ENCODE measurements around the gene ITGB8. TPM values are rescaled to one million over a fixed set of nuclear protein-coding genes. Genes with fewer than 3 reads are reported as not detected.

The ITGB8 gene
- 12.5 TPM for total RNA-seq

GRCh38 chr7:20330239-20330927, at the start of gene ITGB8:
Gene ITGB8 (plus strand): TSS chr7:20330900. CDS start chr7:20331807, 907 bp downstream.
- peak within 1 kb of the TSS; percentile 74 to 80 (median 79) for H3K4me3 ChIP-seq (ENCODE audit: low read length in 3 of 3)
- no peaks in the 10 kb centered on the region for H3K36me3 ChIP-seq (ENCODE audit: control insufficient read depth in 3 of 3, insufficient read depth in 3 of 3, low read length in 3 of 3)
- no peaks in the 10 kb centered on the region for H3K9me3 ChIP-seq (ENCODE audit: control insufficient read depth in 3 of 3, low read length in 3 of 3)
- peak within 1 kb of the TSS; percentile 63 to 79 (median 64) for H3K9ac ChIP-seq (ENCODE audit: low read depth in 1 of 3, low read length in 3 of 3)
- peaks cover 7 to 16% (median 13%) of the 10 kb centered on the region in 3 donors for H3K27me3 ChIP-seq (ENCODE audit: control insufficient read depth in 3 of 3, insufficient read depth in 3 of 3, low read length in 3 of 3)
- peaks cover 7 to 27% (median 20%) of the 10 kb centered on the region in 3 donors for H3K4me1 ChIP-seq (ENCODE audit: control insufficient read depth in 3 of 3, insufficient read depth in 3 of 3, low read length in 3 of 3)
- H3K27ac ChIP-seq (ENCODE audit: low read depth, low read length), result peak within 1 kb of the TSS; percentile 52

- no peaks in the 10 kb centered on the region for H3K9me3 ChIP-seq (ENCODE audit: control insufficient read depth in 3 of 3, low read length in 3 of 3)
- H3K36me3 ChIP-seq (ENCODE audit: control insufficient read depth in 3 of 3, insufficient read depth in 3 of 3, low read length in 3 of 3), result no peaks in the 10 kb centered on the region
- H3K4me1 ChIP-seq (ENCODE audit: control insufficient read depth in 3 of 3, insufficient read depth in 3 of 3, low read length in 3 of 3), result no peaks in the 10 kb centered on the region
- no peak overlapping the region for H3K27ac ChIP-seq (ENCODE audit: low read depth, low read length)
- no peak overlapping the region for H3K4me3 ChIP-seq (ENCODE audit: low read length in 3 of 3)
- H3K9ac ChIP-seq (ENCODE audit: low read depth in 1 of 3, low read length in 3 of 3), result no peak overlapping the region
- no peaks in the 10 kb centered on the region for H3K27me3 ChIP-seq (ENCODE audit: control insufficient read depth in 3 of 3, insufficient read depth in 3 of 3, low read length in 3 of 3)
Observed at GRCh38 chr7:20282959-20283358, 47.7 kb upstream of the ITGB8 start.

- Histone ChIP-seq H3K9ac (ENCODE audit: low read depth in 1 of 3, low read length in 3 of 3) (no peak overlapping the region), H3K4me1 (ENCODE audit: control insufficient read depth in 3 of 3, insufficient read depth in 3 of 3, low read length in 3 of 3) (no peaks in the 10 kb centered on the region), H3K9me3 (ENCODE audit: control insufficient read depth in 3 of 3, low read length in 3 of 3) (no peaks in the 10 kb centered on the region), H3K36me3 (ENCODE audit: control insufficient read depth in 3 of 3, insufficient read depth in 3 of 3, low read length in 3 of 3) (no peaks in the 10 kb centered on the region), H3K27me3 (ENCODE audit: control insufficient read depth in 3 of 3, insufficient read depth in 3 of 3, low read length in 3 of 3) (no peaks in the 10 kb centered on the region), H3K4me3 (ENCODE audit: low read length in 3 of 3) (no peak overlapping the region), H3K27ac (ENCODE audit: low read depth, low read length) (no peak overlapping the region)
Observed at GRCh38 chr7:20283385-20283784, 47.3 kb upstream of the ITGB8 start.

GRCh38 chr7:20284003-20284770, 46.5 kb upstream of the ITGB8 start:
- no peaks in the 10 kb centered on the region for H3K36me3 ChIP-seq (ENCODE audit: control insufficient read depth in 3 of 3, insufficient read depth in 3 of 3, low read length in 3 of 3)
- no peaks in the 10 kb centered on the region for H3K4me1 ChIP-seq (ENCODE audit: control insufficient read depth in 3 of 3, insufficient read depth in 3 of 3, low read length in 3 of 3)
- no peaks in the 10 kb centered on the region for H3K27me3 ChIP-seq (ENCODE audit: control insufficient read depth in 3 of 3, insufficient read depth in 3 of 3, low read length in 3 of 3)
- no peak overlapping the region for H3K27ac ChIP-seq (ENCODE audit: low read depth, low read length)
- H3K9me3 ChIP-seq (ENCODE audit: control insufficient read depth in 3 of 3, low read length in 3 of 3), result no peaks in the 10 kb centered on the region
- no peak overlapping the region for H3K9ac ChIP-seq (ENCODE audit: low read depth in 1 of 3, low read length in 3 of 3)
- H3K4me3 ChIP-seq (ENCODE audit: low read length in 3 of 3), result no peak overlapping the region

- Histone ChIP-seq H3K27me3 (ENCODE audit: control insufficient read depth in 3 of 3, insufficient read depth in 3 of 3, low read length in 3 of 3) (no peaks in the 10 kb centered on the region), H3K36me3 (ENCODE audit: control insufficient read depth in 3 of 3, insufficient read depth in 3 of 3, low read length in 3 of 3) (no peaks in the 10 kb centered on the region), H3K4me3 (ENCODE audit: low read length in 3 of 3) (no peak overlapping the region), H3K9me3 (ENCODE audit: control insufficient read depth in 3 of 3, low read length in 3 of 3) (no peaks in the 10 kb centered on the region), H3K27ac (ENCODE audit: low read depth, low read length) (no peak overlapping the region), H3K4me1 (ENCODE audit: control insufficient read depth in 3 of 3, insufficient read depth in 3 of 3, low read length in 3 of 3) (no peaks in the 10 kb centered on the region), H3K9ac (ENCODE audit: low read depth in 1 of 3, low read length in 3 of 3) (no peak overlapping the region)
Observed at GRCh38 chr7:20284771-20285143, 45.9 kb upstream of the ITGB8 start.

- Histone ChIP-seq H3K9me3 (ENCODE audit: control insufficient read depth in 3 of 3, low read length in 3 of 3) (no peaks in the 10 kb centered on the region), H3K9ac (ENCODE audit: low read depth in 1 of 3, low read length in 3 of 3) (no peak overlapping the region), H3K27ac (ENCODE audit: low read depth, low read length) (no peak overlapping the region), H3K27me3 (ENCODE audit: control insufficient read depth in 3 of 3, insufficient read depth in 3 of 3, low read length in 3 of 3) (no peaks in the 10 kb centered on the region), H3K36me3 (ENCODE audit: control insufficient read depth in 3 of 3, insufficient read depth in 3 of 3, low read length in 3 of 3) (no peaks in the 10 kb centered on the region), H3K4me1 (ENCODE audit: control insufficient read depth in 3 of 3, insufficient read depth in 3 of 3, low read length in 3 of 3) (no peaks in the 10 kb centered on the region), H3K4me3 (ENCODE audit: low read length in 3 of 3) (no peak overlapping the region)
Observed at GRCh38 chr7:20287317-20287716, 43.4 kb upstream of the ITGB8 start.

GRCh38 chr7:20288036-20288435, 42.7 kb upstream of the ITGB8 start:
- Histone ChIP-seq H3K36me3 (ENCODE audit: control insufficient read depth in 3 of 3, insufficient read depth in 3 of 3, low read length in 3 of 3) (no peaks in the 10 kb centered on the region), H3K9ac (ENCODE audit: low read depth in 1 of 3, low read length in 3 of 3) (no peak overlapping the region), H3K27me3 (ENCODE audit: control insufficient read depth in 3 of 3, insufficient read depth in 3 of 3, low read length in 3 of 3) (no peaks in the 10 kb centered on the region), H3K4me1 (ENCODE audit: control insufficient read depth in 3 of 3, insufficient read depth in 3 of 3, low read length in 3 of 3) (no peaks in the 10 kb centered on the region), H3K9me3 (ENCODE audit: control insufficient read depth in 3 of 3, low read length in 3 of 3) (no peaks in the 10 kb centered on the region), H3K4me3 (ENCODE audit: low read length in 3 of 3) (no peak overlapping the region), H3K27ac (ENCODE audit: low read depth, low read length) (no peak overlapping the region)

GRCh38 chr7:20290505-20291111, 40.1 kb upstream of the ITGB8 start:
- H3K4me3 ChIP-seq (ENCODE audit: low read length in 3 of 3), result no peak overlapping the region
- H3K9ac ChIP-seq (ENCODE audit: low read depth in 1 of 3, low read length in 3 of 3), result no peak overlapping the region
- no peaks in the 10 kb centered on the region for H3K36me3 ChIP-seq (ENCODE audit: control insufficient read depth in 3 of 3, insufficient read depth in 3 of 3, low read length in 3 of 3)
- H3K4me1 ChIP-seq (ENCODE audit: control insufficient read depth in 3 of 3, insufficient read depth in 3 of 3, low read length in 3 of 3), result no peaks in the 10 kb centered on the region
- H3K9me3 ChIP-seq (ENCODE audit: control insufficient read depth in 3 of 3, low read length in 3 of 3), result no peaks in the 10 kb centered on the region
- H3K27ac ChIP-seq (ENCODE audit: low read depth, low read length), result no peak overlapping the region
- no peaks in the 10 kb centered on the region for H3K27me3 ChIP-seq (ENCODE audit: control insufficient read depth in 3 of 3, insufficient read depth in 3 of 3, low read length in 3 of 3)

- no peaks in the 10 kb centered on the region for H3K27me3 ChIP-seq (ENCODE audit: control insufficient read depth in 3 of 3, insufficient read depth in 3 of 3, low read length in 3 of 3)
- H3K36me3 ChIP-seq (ENCODE audit: control insufficient read depth in 3 of 3, insufficient read depth in 3 of 3, low read length in 3 of 3), result no peaks in the 10 kb centered on the region
- H3K27ac ChIP-seq (ENCODE audit: low read depth, low read length), result no peak overlapping the region
- no peak overlapping the region for H3K4me3 ChIP-seq (ENCODE audit: low read length in 3 of 3)
- H3K9me3 ChIP-seq (ENCODE audit: control insufficient read depth in 3 of 3, low read length in 3 of 3), result no peaks in the 10 kb centered on the region
- no peaks in the 10 kb centered on the region for H3K4me1 ChIP-seq (ENCODE audit: control insufficient read depth in 3 of 3, insufficient read depth in 3 of 3, low read length in 3 of 3)
- H3K9ac ChIP-seq (ENCODE audit: low read depth in 1 of 3, low read length in 3 of 3), result no peak overlapping the region
Observed at GRCh38 chr7:20293336-20293735, 37.4 kb upstream of the ITGB8 start.

- no peak overlapping the region for H3K27ac ChIP-seq (ENCODE audit: low read depth, low read length)
- no peak overlapping the region for H3K4me3 ChIP-seq (ENCODE audit: low read length in 3 of 3)
- no peaks in the 10 kb centered on the region for H3K4me1 ChIP-seq (ENCODE audit: control insufficient read depth in 3 of 3, insufficient read depth in 3 of 3, low read length in 3 of 3)
- no peaks in the 10 kb centered on the region for H3K36me3 ChIP-seq (ENCODE audit: control insufficient read depth in 3 of 3, insufficient read depth in 3 of 3, low read length in 3 of 3)
- no peak overlapping the region for H3K9ac ChIP-seq (ENCODE audit: low read depth in 1 of 3, low read length in 3 of 3)
- no peaks in the 10 kb centered on the region for H3K9me3 ChIP-seq (ENCODE audit: control insufficient read depth in 3 of 3, low read length in 3 of 3)
- H3K27me3 ChIP-seq (ENCODE audit: control insufficient read depth in 3 of 3, insufficient read depth in 3 of 3, low read length in 3 of 3), result no peaks in the 10 kb centered on the region
Observed at GRCh38 chr7:20296444-20296843, 34.3 kb upstream of the ITGB8 start.
